GM12878 (cell line): Measurements from ENCODE around the gene AMDHD2.

Experiments
- CBX3 ChIP-seq: fragments of 200-600 bp; sonication (generic); IDR thresholded peaks from 2 replicates; pipeline ENCODE4 v1.6.1; 2016; ENCODE audit warnings: low read depth, borderline replicate concordance
- CHD2 ChIP-seq: IDR thresholded peaks from 2 replicates; pipeline ENCODE4 v1.6.1; 2011; ENCODE audit warnings: low read depth, low read length, improper control_type of control experiment, borderline replicate concordance
- FOS ChIP-seq: IDR thresholded peaks from 3 replicates; pipeline ENCODE4 v1.6.1; 2011; ENCODE audit warnings: borderline replicate concordance; ENCODE audit not compliant: insufficient read length; ENCODE audit errors: extremely low read depth
- HCFC1 ChIP-seq: fragments of 150-350 bp; IDR thresholded peaks from 2 replicates; pipeline ENCODE4 v1.6.1; 2014; ENCODE audit warnings: low read length
- NFYB ChIP-seq: IDR thresholded peaks from 2 replicates; pipeline ENCODE4 v1.6.1; 2011; ENCODE audit warnings: low read depth, mild to moderate bottlenecking, low read length, improper control_type of control experiment, moderate library complexity; ENCODE audit not compliant: insufficient read depth
- POLR2AphosphoS5 ChIP-seq: IDR thresholded peaks from 2 replicates; pipeline ENCODE4 v1.6.1; 2011; ENCODE audit warnings: mild to moderate bottlenecking, low read length, inconsistent platforms
- RAD21 ChIP-seq: IDR thresholded peaks from 2 replicates; pipeline ENCODE4 v1.6.1; 2011; ENCODE audit warnings: mild to moderate bottlenecking, low read depth, low read length, moderate library complexity; ENCODE audit not compliant: insufficient read depth
- SP1 ChIP-seq: IDR thresholded peaks from one replicate; pipeline ENCODE4 v1.6.1; 2011; ENCODE audit warnings: low read depth, low read length
- SREBF1 ChIP-seq: IDR thresholded peaks from 2 replicates; pipeline ENCODE4 v1.6.1; 2012; ENCODE audit warnings: mild to moderate bottlenecking, low read length
- ZZZ3 ChIP-seq: IDR thresholded peaks from 2 replicates; pipeline ENCODE4 v1.6.1; 2011; ENCODE audit warnings: low read depth; ENCODE audit not compliant: control insufficient read depth, insufficient read length
- TF ChIP-seq, protein P1 (sequence below): fragments of 450-650 bp; IDR thresholded peaks from 2 replicates; pipeline ENCODE4 v1.6.1; 2017; ENCODE audit warnings: antibody characterized with exemption, mild to moderate bottlenecking, moderate library complexity
- TF ChIP-seq, protein P2 (sequence below), 3 experiments: IDR thresholded peaks in 2 of 3; conservative IDR thresholded peaks in 1 of 3; 2 replicates each; pipeline ENCODE4 v1.5.1; 2011; ENCODE audit warnings: low read depth in 3 of 3, low read length in 3 of 3, mild to moderate bottlenecking in 3 of 3, control low read depth in 2 of 3, moderate library complexity in 2 of 3, inconsistent platforms in 1 of 3, mixed read lengths in 1 of 3; ENCODE audit not compliant: control insufficient read depth in 2 of 3, insufficient read depth in 1 of 3; ENCODE audit errors: extremely low read depth in 1 of 3

DNA sequence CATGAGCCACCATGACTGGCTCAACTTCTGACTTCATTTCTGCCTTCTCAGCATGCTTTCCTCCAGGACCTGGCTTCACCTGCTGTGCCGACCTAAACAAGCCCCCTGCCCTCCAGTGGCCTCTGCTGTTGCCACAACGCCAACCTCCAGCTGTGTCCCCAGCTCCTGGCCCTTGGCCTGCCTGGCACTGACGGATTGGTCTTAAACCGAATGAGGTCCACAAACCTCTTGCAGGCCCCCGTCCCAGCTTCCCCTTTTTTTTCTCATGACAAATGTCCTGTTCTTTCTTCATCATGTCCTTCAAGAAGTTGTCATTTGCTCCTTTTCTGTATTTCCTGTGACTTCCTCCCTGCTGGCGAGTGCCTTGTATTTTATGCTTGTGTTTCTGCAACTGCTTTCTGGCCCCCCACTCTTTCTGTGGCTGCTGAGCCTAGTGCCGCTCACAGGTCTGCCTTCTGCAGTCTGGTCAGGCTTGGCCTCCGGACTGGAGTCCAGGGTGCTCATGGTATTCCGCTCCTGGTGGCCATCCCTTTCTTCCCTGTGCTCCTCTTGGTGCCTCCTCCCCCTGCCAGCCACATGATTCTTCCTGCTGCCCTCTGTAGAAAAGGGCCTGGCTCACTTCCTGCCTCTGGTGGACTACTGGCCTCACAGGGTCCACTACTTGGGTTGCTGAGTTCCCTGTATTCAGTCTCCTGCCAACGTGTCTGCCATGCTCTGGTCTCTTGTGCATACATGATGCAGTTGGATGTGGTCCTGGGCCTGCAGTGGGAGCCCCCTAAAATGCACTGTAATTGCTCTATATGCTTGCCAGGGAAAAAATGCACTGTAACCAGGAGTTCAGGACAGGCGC is 3.6 kb upstream of the AMDHD2 start:
- TF ChIP-seq ZZZ3, result no peak
- TF ChIP-seq RAD21, result no peak
- TF ChIP-seq CBX3, result no peak
- TF ChIP-seq, protein P1, sequence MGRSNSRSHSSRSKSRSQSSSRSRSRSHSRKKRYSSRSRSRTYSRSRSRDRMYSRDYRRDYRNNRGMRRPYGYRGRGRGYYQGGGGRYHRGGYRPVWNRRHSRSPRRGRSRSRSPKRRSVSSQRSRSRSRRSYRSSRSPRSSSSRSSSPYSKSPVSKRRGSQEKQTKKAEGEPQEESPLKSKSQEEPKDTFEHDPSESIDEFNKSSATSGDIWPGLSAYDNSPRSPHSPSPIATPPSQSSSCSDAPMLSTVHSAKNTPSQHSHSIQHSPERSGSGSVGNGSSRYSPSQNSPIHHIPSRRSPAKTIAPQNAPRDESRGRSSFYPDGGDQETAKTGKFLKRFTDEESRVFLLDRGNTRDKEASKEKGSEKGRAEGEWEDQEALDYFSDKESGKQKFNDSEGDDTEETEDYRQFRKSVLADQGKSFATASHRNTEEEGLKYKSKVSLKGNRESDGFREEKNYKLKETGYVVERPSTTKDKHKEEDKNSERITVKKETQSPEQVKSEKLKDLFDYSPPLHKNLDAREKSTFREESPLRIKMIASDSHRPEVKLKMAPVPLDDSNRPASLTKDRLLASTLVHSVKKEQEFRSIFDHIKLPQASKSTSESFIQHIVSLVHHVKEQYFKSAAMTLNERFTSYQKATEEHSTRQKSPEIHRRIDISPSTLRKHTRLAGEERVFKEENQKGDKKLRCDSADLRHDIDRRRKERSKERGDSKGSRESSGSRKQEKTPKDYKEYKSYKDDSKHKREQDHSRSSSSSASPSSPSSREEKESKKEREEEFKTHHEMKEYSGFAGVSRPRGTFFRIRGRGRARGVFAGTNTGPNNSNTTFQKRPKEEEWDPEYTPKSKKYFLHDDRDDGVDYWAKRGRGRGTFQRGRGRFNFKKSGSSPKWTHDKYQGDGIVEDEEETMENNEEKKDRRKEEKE, result no peak
- TF ChIP-seq, protein P2, sequence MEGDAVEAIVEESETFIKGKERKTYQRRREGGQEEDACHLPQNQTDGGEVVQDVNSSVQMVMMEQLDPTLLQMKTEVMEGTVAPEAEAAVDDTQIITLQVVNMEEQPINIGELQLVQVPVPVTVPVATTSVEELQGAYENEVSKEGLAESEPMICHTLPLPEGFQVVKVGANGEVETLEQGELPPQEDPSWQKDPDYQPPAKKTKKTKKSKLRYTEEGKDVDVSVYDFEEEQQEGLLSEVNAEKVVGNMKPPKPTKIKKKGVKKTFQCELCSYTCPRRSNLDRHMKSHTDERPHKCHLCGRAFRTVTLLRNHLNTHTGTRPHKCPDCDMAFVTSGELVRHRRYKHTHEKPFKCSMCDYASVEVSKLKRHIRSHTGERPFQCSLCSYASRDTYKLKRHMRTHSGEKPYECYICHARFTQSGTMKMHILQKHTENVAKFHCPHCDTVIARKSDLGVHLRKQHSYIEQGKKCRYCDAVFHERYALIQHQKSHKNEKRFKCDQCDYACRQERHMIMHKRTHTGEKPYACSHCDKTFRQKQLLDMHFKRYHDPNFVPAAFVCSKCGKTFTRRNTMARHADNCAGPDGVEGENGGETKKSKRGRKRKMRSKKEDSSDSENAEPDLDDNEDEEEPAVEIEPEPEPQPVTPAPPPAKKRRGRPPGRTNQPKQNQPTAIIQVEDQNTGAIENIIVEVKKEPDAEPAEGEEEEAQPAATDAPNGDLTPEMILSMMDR (IDR thresholded peaks at IDR 0.05 in 2 of 3, conservative IDR thresholded peaks at IDR 0.05 in 1 of 3; ENCODE audit: control insufficient read depth in 2 of 3, extremely low read depth in 1 of 3, insufficient read depth in 1 of 3, low read depth in 3 of 3, low read length in 3 of 3), result no peak
- TF ChIP-seq NFYB, result no peak
- TF ChIP-seq SP1, result no peak
- no peak for TF ChIP-seq POLR2AphosphoS5
- TF ChIP-seq CHD2, result no peak
- TF ChIP-seq SREBF1, result no peak
- TF ChIP-seq FOS, result no peak
- no peak for TF ChIP-seq HCFC1
